Peyer's patch (tissue), 4 donors: ENCODE data around the gene C2orf81.

Source experiments
- POLR2A ChIP-seq, 2 donors: fragments of 450-650 bp; IDR thresholded peaks; one replicate each; pipeline ENCODE4 v1.5.1; 2017; ENCODE audit warnings: antibody characterized with exemption in 2 of 2, mild to moderate bottlenecking in 2 of 2, moderate library complexity in 2 of 2
- TF ChIP-seq, protein P1 (sequence below), 6 experiments: fragments of 450-650 bp in 4 of 6; fragments of 200-600 bp in 2 of 6; sonication (generic) in 1 of 6; IDR thresholded peaks; one replicate each; pipeline ENCODE4 v1.5.1; 2017 to 2019; ENCODE audit warnings: antibody characterized with exemption in 6 of 6, mild to moderate bottlenecking in 3 of 6, moderate library complexity in 1 of 6

DNA sequence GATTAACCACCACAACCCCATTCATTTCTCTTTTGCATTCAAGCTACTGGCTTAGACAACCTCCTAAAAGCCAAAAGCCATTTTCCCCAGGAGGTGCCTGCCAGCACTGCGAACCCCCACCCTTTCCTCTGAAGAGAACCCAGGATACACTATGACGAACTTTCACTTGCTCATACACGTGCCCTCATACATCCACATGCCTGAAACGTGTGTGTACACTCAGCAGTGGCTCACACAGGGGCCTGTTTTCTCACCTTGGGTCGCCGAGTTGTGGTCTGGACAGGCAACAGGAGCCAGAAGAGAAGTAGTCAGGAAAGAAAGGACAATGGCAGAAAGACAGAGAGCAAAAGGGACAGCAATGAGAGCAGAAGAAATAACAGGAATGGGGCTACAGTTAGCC is 48.7 kb downstream of the C2orf81 start:
- TF ChIP-seq, protein P1, sequence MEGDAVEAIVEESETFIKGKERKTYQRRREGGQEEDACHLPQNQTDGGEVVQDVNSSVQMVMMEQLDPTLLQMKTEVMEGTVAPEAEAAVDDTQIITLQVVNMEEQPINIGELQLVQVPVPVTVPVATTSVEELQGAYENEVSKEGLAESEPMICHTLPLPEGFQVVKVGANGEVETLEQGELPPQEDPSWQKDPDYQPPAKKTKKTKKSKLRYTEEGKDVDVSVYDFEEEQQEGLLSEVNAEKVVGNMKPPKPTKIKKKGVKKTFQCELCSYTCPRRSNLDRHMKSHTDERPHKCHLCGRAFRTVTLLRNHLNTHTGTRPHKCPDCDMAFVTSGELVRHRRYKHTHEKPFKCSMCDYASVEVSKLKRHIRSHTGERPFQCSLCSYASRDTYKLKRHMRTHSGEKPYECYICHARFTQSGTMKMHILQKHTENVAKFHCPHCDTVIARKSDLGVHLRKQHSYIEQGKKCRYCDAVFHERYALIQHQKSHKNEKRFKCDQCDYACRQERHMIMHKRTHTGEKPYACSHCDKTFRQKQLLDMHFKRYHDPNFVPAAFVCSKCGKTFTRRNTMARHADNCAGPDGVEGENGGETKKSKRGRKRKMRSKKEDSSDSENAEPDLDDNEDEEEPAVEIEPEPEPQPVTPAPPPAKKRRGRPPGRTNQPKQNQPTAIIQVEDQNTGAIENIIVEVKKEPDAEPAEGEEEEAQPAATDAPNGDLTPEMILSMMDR (IDR thresholded peaks at IDR 0.05) = no peak
- TF ChIP-seq POLR2A (IDR thresholded peaks at IDR 0.05) = no peak
